IgD-negative memory B cell (primary cell): ENCODE data around the gene EEF1AKMT4. TPM values are rescaled to one million over a fixed set of nuclear protein-coding genes. Genes with fewer than 3 reads are reported as not detected.

Experiments
- H3K27ac Mint-ChIP-seq, 3 donors: one replicate each; pipeline ENCODE4 v1.8.0; 2020 to 2022; ENCODE audit warnings: mild to moderate bottlenecking in 3 of 3, mixed read lengths in 3 of 3, moderate library complexity in 1 of 3
- H3K27me3 Mint-ChIP-seq: one replicate; pipeline ENCODE4 v1.8.0; 2021; ENCODE audit warnings: mixed read lengths
- H3K36me3 Mint-ChIP-seq: one replicate; pipeline ENCODE4 v1.8.0; 2020; ENCODE audit warnings: mild to moderate bottlenecking, mixed read lengths
- H3K4me1 Mint-ChIP-seq, 3 donors: one replicate each; pipeline ENCODE4 v1.8.0; 2020 to 2022; ENCODE audit warnings: mixed read lengths in 3 of 3, mild to moderate bottlenecking in 1 of 3
- H3K4me3 Mint-ChIP-seq, 4 donors: one replicate each; pipeline ENCODE4 v1.8.0; 2020 to 2022; ENCODE audit warnings: mild to moderate bottlenecking in 4 of 4, mixed read lengths in 4 of 4, moderate library complexity in 3 of 4
- H3K9me3 Mint-ChIP-seq, 3 donors: one replicate each; pipeline ENCODE4 v1.8.0; 2020 to 2021; ENCODE audit warnings: mixed read lengths in 3 of 3, mild to moderate bottlenecking in 1 of 3
- polyA plus RNA-seq: library from polyadenylated mRNA; unstranded; fragments of 300-500 nt; fragmentation: Illumina TruSeq; gene quantifications from one replicate; pipeline ENCODE4 v1.2.3, GENCODE V29; 2021

Gene EEF1AKMT4
- polyA plus RNA-seq, 1 donor from 2014 or later, result 3.2 TPM

GRCh38 chr3:184240384-184241140, 8.9 kb upstream of the EEF1AKMT4 start:
- H3K9me3 Mint-ChIP-seq, result no peaks in the 10 kb centered on the region
- no peak overlapping the region for H3K27ac Mint-ChIP-seq
- H3K4me3 Mint-ChIP-seq, result peak overlapping the region in 1 of 4 donors; percentile 30
- peaks cover 4% of the 10 kb centered on the region for H3K36me3 Mint-ChIP-seq
- peaks cover 0 to 4% (median 3%) of the 10 kb centered on the region in 3 donors for H3K4me1 Mint-ChIP-seq
- no peaks in the 10 kb centered on the region for H3K27me3 Mint-ChIP-seq

GRCh38 chr3:184241141-184241446, 8.4 kb upstream of the EEF1AKMT4 start:
- H3K27ac Mint-ChIP-seq, result no peak overlapping the region
- H3K4me1 Mint-ChIP-seq, result peaks cover 0 to 9% (median 3%) of the 10 kb centered on the region in 3 donors
- H3K27me3 Mint-ChIP-seq, result no peaks in the 10 kb centered on the region
- H3K9me3 Mint-ChIP-seq, result no peaks in the 10 kb centered on the region
- H3K36me3 Mint-ChIP-seq, result peaks cover 4% of the 10 kb centered on the region
- no peak overlapping the region for H3K4me3 Mint-ChIP-seq

- H3K9me3 Mint-ChIP-seq, result no peaks in the 10 kb centered on the region
- peaks cover 4% of the 10 kb centered on the region for H3K36me3 Mint-ChIP-seq
- H3K4me3 Mint-ChIP-seq, result no peak overlapping the region
- H3K4me1 Mint-ChIP-seq, result peaks cover 0 to 9% (median 3%) of the 10 kb centered on the region in 3 donors
- no peak overlapping the region for H3K27ac Mint-ChIP-seq
- no peaks in the 10 kb centered on the region for H3K27me3 Mint-ChIP-seq
Observed at GRCh38 chr3:184241447-184242296, 7.8 kb upstream of the EEF1AKMT4 start.

- H3K9me3 Mint-ChIP-seq, result no peaks in the 10 kb centered on the region
- peaks cover 4% of the 10 kb centered on the region for H3K36me3 Mint-ChIP-seq
- peaks cover 0 to 9% (median 3%) of the 10 kb centered on the region in 3 donors for H3K4me1 Mint-ChIP-seq
- peak overlapping the region in 1 of 3 donors; percentile 31 for H3K27ac Mint-ChIP-seq
- no peak overlapping the region for H3K4me3 Mint-ChIP-seq
- no peaks in the 10 kb centered on the region for H3K27me3 Mint-ChIP-seq
Observed at GRCh38 chr3:184242297-184242685, 7.2 kb upstream of the EEF1AKMT4 start.

- Mint-ChIP-seq H3K4me1 (peaks cover 9 to 12% (median 9%) of the 10 kb centered on the region in 3 donors), H3K36me3 (no peaks in the 10 kb centered on the region), H3K9me3 (no peaks in the 10 kb centered on the region), H3K27me3 (no peaks in the 10 kb centered on the region), H3K4me3 (peak within 1 kb of the TSS; percentile 91 to 100 (median 98)), H3K27ac (peak within 1 kb of the TSS; percentile 99 to 100 (median 99))
Observed at GRCh38 chr3:184248454-184249411, 739 bp upstream of the EEF1AKMT4 start, which contains the start of gene ALG3. Gene ALG3, minus strand, starts transcription at chr3:184248962. Its CDS starts 22 bp downstream, at chr3:184248940.

- Mint-ChIP-seq H3K4me1 (peaks cover 6 to 10% (median 9%) of the 10 kb centered on the region in 3 donors), H3K27ac (peak overlapping the region; percentile 84 to 100 (median 90)), H3K27me3 (no peaks in the 10 kb centered on the region), H3K9me3 (no peaks in the 10 kb centered on the region), H3K36me3 (no peaks in the 10 kb centered on the region), H3K4me3 (peak overlapping the region; percentile 91 to 100 (median 98))
Observed at GRCh38 chr3:184250167-184250828, 826 bp downstream of the EEF1AKMT4 start.

- Mint-ChIP-seq H3K4me1 (peaks cover 2 to 5% (median 4%) of the 10 kb centered on the region in 3 donors), H3K9me3 (no peaks in the 10 kb centered on the region), H3K4me3 (peak overlapping the region in 1 of 4 donors; percentile 28), H3K27me3 (peaks cover 7% of the 10 kb centered on the region), H3K36me3 (peaks cover 6% of the 10 kb centered on the region), H3K27ac (no peak overlapping the region)
Observed at GRCh38 chr3:184255291-184256039, 6.0 kb downstream of the EEF1AKMT4 start.

GRCh38 chr3:184257083-184257915, 7.8 kb downstream of the EEF1AKMT4 start:
- peak overlapping the region in 1 of 3 donors; percentile 11 for H3K27ac Mint-ChIP-seq
- peaks cover 6% of the 10 kb centered on the region for H3K36me3 Mint-ChIP-seq
- H3K9me3 Mint-ChIP-seq, result no peaks in the 10 kb centered on the region
- H3K4me3 Mint-ChIP-seq, result peak overlapping the region in 2 of 4 donors; percentile 35 to 54
- H3K4me1 Mint-ChIP-seq, result peaks cover 8 to 12% (median 11%) of the 10 kb centered on the region in 3 donors
- H3K27me3 Mint-ChIP-seq, result peaks cover 16% of the 10 kb centered on the region

GRCh38 chr3:184258926-184259325, 9.5 kb downstream of the EEF1AKMT4 start:
- H3K4me3 Mint-ChIP-seq, result peak overlapping the region; percentile 25 to 81 (median 44)
- no peaks in the 10 kb centered on the region for H3K9me3 Mint-ChIP-seq
- H3K36me3 Mint-ChIP-seq, result peaks cover 6% of the 10 kb centered on the region
- peaks cover 8 to 13% (median 12%) of the 10 kb centered on the region in 3 donors for H3K4me1 Mint-ChIP-seq
- H3K27ac Mint-ChIP-seq, result peak overlapping the region in 1 of 3 donors; percentile 26
- H3K27me3 Mint-ChIP-seq, result peaks cover 26% of the 10 kb centered on the region

GRCh38 chr3:184259396-184259877, 10.0 kb downstream of the EEF1AKMT4 start:
- H3K9me3 Mint-ChIP-seq, result no peaks in the 10 kb centered on the region
- peaks cover 8 to 13% (median 12%) of the 10 kb centered on the region in 3 donors for H3K4me1 Mint-ChIP-seq
- peak overlapping the region in 2 of 3 donors; percentile 14 to 26 for H3K27ac Mint-ChIP-seq
- peaks cover 6% of the 10 kb centered on the region for H3K36me3 Mint-ChIP-seq
- peak overlapping the region in 3 of 4 donors; percentile 27 to 61 (median 50) for H3K4me3 Mint-ChIP-seq
- peaks cover 26% of the 10 kb centered on the region for H3K27me3 Mint-ChIP-seq

- H3K27ac Mint-ChIP-seq, result peak overlapping the region in 1 of 3 donors; percentile 28
- peak overlapping the region; percentile 68 to 94 (median 84) for H3K4me3 Mint-ChIP-seq
- H3K36me3 Mint-ChIP-seq, result peaks cover 6% of the 10 kb centered on the region
- H3K9me3 Mint-ChIP-seq, result no peaks in the 10 kb centered on the region
- peaks cover 8 to 13% (median 12%) of the 10 kb centered on the region in 3 donors for H3K4me1 Mint-ChIP-seq
- H3K27me3 Mint-ChIP-seq, result peaks cover 30% of the 10 kb centered on the region
Observed at GRCh38 chr3:184259878-184260723, 10.6 kb downstream of the EEF1AKMT4 start.
